Muscle of leg (tissue), 11 donors: ENCODE measurements around the gene AFF2. TPM values are rescaled to one million over a fixed set of nuclear protein-coding genes. Genes with fewer than 3 reads are reported as not detected.

Source experiments
- DNase-seq: peaks from one replicate; pipeline ENCODE4 v3.0.0; 2013
- H3K27ac ChIP-seq: one replicate; pipeline ENCODE4 v1.5.1; 2013; ENCODE audit warnings: mild to moderate bottlenecking, low read length, control low read depth
- H3K27me3 ChIP-seq: one replicate; pipeline ENCODE4 v1.6.1; 2013; ENCODE audit warnings: low read length; ENCODE audit not compliant: control insufficient read depth, insufficient read depth
- H3K36me3 ChIP-seq: one replicate; pipeline ENCODE4 v1.6.1; 2013; ENCODE audit warnings: low read length; ENCODE audit not compliant: control insufficient read depth, insufficient read depth
- H3K4me1 ChIP-seq: one replicate; pipeline ENCODE4 v1.6.1; 2013; ENCODE audit warnings: low read length; ENCODE audit not compliant: control insufficient read depth, insufficient read depth
- H3K4me3 ChIP-seq: one replicate; pipeline ENCODE4 v1.5.1; 2013; ENCODE audit warnings: low read length, control low read depth
- H3K9me3 ChIP-seq: replicated peaks from 2 replicates; pipeline ENCODE4 v1.6.1; 2013; ENCODE audit warnings: low read depth, low read length; ENCODE audit not compliant: control insufficient read depth
- WGBS: methylation state at CpG from one replicate; pipeline ENCODE4 v1.1.5; 2013; ENCODE audit warnings: missing lambda C conversion rate; ENCODE audit not compliant: insufficient coverage; 5-methylcytosine and 5-hydroxymethylcytosine counted together
- polyA plus RNA-seq, 8 donors: library from polyadenylated mRNA; unstranded; fragments of 120-200 nt; gene quantifications; one replicate each; pipeline versions ENCODE4 v1.2.1 to v1.2.3, GENCODE V29; 2013; ENCODE audit warnings: inconsistent platforms in 1 of 8, low replicate concordance in 1 of 8; ENCODE audit not compliant: insufficient read length in 8 of 8, insufficient read depth in 1 of 8
- total RNA-seq: library from RNA; stranded (reverse); fragments of 120-200 nt; gene quantifications from one replicate; pipeline ENCODE4 v1.2.4, GENCODE V29; 2013

Gene AFF2
- total and polyA plus RNA-seq, 9 donors = 0.42 to 6.1 (median 1.4) TPM

DNA sequence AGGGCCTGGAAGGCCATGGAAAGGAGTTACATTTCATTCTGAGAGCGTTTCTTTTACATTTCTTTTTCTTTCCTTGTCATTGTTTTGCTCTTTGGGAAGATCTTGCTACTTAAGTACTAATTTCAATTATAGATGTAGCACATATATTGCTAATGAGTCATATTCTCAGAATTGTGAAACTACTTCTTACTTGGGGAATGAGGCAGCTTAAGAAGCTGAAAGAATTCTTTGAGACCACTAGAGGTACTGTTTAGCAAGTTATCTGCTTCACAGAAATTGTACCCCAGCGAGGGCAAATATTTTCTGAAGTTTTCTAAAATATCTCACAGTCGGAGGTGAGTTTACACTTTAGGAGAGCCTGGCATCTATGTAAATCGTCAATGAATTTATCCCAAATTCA is 100.6 kb downstream of the AFF2 start:
- H3K9me3 ChIP-seq = no peaks in the 10 kb centered on the region
- no peaks in the 10 kb centered on the region for H3K27me3 ChIP-seq
- H3K27ac ChIP-seq = no peak overlapping the region
- no peaks in the 10 kb centered on the region for H3K36me3 ChIP-seq
- no peak for DNase-seq
- 83% methylated on average over 1 of the region's 4 CpGs for WGBS
- H3K4me3 ChIP-seq = no peak overlapping the region
- no peaks in the 10 kb centered on the region for H3K4me1 ChIP-seq

DNA sequence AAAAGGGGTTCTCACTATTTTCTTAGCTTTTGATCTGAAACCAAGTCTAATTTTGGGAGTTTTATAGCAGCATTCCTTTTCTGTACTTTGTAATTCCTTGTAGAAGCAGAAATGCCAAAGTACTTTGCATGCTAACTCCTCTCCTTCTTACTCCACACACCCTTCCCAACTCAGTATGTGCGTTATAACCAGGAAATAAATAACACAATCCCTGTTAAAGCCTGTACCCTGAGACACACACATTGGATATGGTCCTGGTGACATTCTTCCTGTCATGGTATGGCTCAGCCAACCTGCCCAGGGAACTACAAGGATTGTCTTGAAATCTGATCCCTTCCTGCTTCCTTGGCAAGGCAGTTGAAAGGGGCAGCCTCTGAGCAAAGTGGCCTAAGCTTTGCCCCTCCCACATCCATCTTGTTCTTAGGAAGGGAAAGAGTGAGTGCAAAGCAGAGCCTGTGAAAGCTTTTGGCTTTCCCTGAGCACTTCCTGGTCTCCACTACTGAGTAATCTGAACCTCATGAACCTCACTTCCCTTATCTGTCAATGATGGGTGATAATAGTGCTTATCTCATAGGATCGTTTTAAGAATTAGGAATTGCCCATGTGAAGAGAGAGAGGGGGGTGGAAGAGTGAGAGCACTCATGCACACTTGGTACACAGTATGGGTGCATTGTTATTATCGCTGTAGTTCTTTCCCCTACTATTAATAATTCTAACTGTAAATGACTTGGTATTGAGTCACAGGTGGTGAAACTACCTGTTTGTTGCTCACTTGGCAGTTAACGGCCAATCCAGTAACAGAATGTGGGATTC is 109.3 kb downstream of the AFF2 start:
- H3K27ac ChIP-seq = no peak overlapping the region
- H3K4me3 ChIP-seq = no peak overlapping the region
- WGBS = 50% methylated on average over 1 of the region's 4 CpGs
- no peaks in the 10 kb centered on the region for H3K9me3 ChIP-seq
- no peaks in the 10 kb centered on the region for H3K27me3 ChIP-seq
- no peaks in the 10 kb centered on the region for H3K4me1 ChIP-seq
- no peaks in the 10 kb centered on the region for H3K36me3 ChIP-seq
- peak; percentile 10 for DNase-seq

DNA sequence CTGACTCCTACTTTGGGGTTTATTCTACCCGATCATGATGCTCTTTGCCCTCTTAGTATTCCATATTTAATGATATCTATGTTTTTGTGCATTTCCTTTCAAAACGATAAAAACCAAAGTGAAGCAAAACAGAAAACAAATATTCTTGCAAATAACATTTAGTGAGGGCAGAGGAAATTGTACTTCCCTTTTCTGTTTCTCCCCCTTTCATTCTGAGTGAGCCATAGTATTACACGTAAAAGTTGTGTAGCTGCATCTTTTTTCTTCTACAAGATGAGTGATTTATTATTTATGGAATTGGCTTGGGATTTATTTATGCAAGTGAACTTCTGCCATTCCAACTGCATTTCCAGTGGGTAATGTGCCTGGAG is 109.9 kb downstream of the AFF2 start:
- WGBS = no CpG with 5 or more reads among the region's 3 CpGs
- Histone ChIP-seq H3K4me3 (no peak overlapping the region), H3K9me3 (no peaks in the 10 kb centered on the region), H3K27ac (no peak overlapping the region), H3K4me1 (no peaks in the 10 kb centered on the region), H3K36me3 (no peaks in the 10 kb centered on the region), H3K27me3 (no peaks in the 10 kb centered on the region)
- no peak for DNase-seq

DNA sequence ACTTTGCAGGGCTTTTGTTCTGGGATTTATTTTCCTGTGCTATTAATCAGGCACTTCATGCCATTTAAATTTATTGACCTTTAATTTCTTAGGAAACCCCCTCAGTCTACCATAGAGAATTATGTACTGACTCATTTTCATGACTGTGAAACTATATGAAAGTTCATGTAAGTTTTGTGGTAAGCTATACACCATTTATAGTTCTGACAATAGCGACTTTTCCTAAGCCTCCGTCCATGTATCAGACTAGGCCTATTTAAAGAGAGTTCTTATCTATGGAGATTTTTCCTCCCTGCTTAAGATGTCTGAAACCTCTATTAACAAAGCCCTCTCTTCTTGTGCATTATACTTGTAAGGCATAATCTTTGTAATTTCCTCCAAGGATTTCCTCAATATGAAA is 111.6 kb downstream of the AFF2 start:
- no CpG with 5 or more reads among the region's 2 CpGs for WGBS
- no peak overlapping the region for H3K4me3 ChIP-seq
- DNase-seq = no peak

DNA sequence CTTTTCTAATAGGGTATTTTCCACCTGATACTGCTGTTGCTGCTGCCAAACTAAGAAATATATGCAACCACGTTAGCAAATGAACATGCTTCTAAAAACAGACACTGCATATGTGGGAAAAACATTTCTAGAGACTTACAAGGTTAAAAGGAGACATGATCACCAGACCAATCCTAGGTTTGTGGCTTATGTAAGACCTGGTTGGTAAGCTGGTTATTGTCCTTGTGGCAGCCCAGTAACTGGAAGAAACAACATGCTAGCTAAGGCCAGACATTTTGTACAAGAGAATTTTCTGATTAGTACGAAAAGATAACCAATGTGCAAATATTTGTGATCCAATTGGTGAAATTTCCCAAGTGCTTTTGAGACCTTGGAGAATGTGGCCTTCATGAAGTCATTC is 112.0 kb downstream of the AFF2 start:
- H3K36me3 ChIP-seq = no peaks in the 10 kb centered on the region
- H3K4me3 ChIP-seq = no peak overlapping the region
- no peak overlapping the region for H3K27ac ChIP-seq
- no peaks in the 10 kb centered on the region for H3K4me1 ChIP-seq
- H3K9me3 ChIP-seq = no peaks in the 10 kb centered on the region
- DNase-seq = no peak
- H3K27me3 ChIP-seq = no peaks in the 10 kb centered on the region
- no CpG with 5 or more reads among the region's 2 CpGs for WGBS

More for the DNA sequence above, 111.6 kb downstream of the AFF2 start:
- H3K27me3 ChIP-seq = no peaks in the 10 kb centered on the region
- H3K4me1 ChIP-seq = no peaks in the 10 kb centered on the region
- H3K27ac ChIP-seq = no peak overlapping the region
- no peaks in the 10 kb centered on the region for H3K9me3 ChIP-seq
- no peaks in the 10 kb centered on the region for H3K36me3 ChIP-seq

DNA sequence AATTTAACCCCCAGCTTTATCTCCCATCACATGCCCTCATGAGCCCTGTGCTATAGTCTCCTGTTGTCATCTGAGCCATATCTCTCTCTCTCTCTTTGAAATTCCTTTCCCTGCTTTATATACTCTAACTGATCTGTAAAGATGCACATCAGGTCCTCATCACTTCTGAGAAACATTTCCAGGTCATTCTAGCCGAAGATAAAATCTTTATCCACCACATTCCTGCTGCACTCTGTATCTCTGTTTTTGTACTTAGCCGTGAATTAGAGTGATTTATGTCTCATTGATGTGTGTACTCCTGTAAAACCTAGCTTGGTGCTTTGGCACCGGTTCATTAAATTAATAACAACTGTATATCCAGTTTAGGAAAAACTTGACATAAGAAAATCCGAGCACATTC is 113.2 kb downstream of the AFF2 start:
- H3K27ac ChIP-seq = no peak overlapping the region
- WGBS = no CpG with 5 or more reads among the region's 4 CpGs
- DNase-seq = peak; percentile 24
- no peak overlapping the region for H3K4me3 ChIP-seq
- H3K36me3 ChIP-seq = no peaks in the 10 kb centered on the region
- H3K9me3 ChIP-seq = no peaks in the 10 kb centered on the region
- H3K27me3 ChIP-seq = no peaks in the 10 kb centered on the region
- no peaks in the 10 kb centered on the region for H3K4me1 ChIP-seq

DNA sequence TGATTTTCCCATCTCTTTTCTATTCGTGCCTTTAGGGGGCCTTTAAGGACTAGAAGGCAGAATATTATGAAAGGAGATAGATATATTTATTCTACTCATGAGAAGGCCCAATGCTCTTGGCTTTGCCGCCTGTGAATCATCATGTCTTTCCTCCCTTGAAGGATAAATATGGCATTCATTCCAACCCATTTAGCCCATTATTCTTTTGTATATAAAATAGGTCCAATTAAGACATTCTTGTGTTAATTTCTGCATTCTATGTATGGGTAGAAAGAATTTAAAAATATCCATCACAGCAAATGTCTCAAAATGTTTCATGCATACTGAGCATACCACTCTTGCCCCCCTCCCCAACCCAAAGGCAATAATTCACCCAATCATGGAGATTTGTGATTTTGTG is 115.1 kb downstream of the AFF2 start:
- Histone ChIP-seq H3K27ac (no peak overlapping the region), H3K4me1 (no peaks in the 10 kb centered on the region)
- no CpG with 5 or more reads among the region's 2 CpGs for WGBS

DNA sequence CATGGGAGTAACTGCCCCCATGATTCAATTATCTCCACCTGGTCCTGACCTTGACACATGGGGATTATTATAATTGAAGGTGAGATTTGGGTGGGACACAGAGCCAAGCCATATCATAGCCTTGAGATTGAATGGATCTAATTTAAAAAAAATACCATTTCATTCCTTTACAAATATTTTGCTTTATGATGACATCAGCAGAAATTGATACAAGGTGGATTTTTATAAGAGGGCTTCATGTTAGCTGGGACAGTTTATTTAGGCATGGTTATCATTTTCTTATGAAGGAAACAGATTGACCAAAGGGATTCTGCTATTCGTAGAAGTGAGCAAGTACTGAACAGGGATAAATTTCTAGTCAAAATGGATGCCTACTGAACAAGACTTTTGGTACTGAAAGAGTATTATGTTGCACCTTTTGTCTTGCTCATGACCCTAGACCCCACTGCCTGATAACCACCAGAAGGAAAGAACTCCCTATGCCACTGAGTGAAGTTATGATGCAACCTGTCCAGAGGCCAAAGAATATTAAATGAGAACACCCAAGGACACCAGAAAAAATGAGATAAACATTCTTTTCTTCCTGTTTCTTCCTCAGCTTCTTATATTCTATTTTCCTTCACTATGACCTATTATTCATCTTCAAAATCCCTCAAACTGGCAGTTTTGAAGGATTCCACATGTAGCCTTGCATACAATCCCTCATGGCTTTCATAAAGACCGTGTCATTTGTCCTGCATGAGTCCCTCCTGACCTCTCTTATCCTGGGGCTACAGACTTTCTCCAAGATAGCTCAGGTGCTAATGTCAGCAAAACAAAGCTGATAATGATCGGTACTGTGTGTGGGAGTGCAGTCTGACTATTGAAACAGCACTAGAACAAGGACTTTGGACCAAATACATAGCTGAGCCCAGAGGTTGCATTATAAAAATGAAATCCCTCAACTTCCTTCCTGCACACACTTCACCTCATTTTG is 118.3 kb downstream of the AFF2 start:
- DNase-seq = no peak
- Histone ChIP-seq H3K27ac (no peak overlapping the region), H3K36me3 (no peaks in the 10 kb centered on the region), H3K9me3 (no peaks in the 10 kb centered on the region), H3K4me1 (no peaks in the 10 kb centered on the region), H3K4me3 (no peak overlapping the region), H3K27me3 (no peaks in the 10 kb centered on the region)
- 40% methylated on average over 1 of the region's 3 CpGs for WGBS

More for the DNA sequence above, 115.1 kb downstream of the AFF2 start:
- no peak overlapping the region for H3K4me3 ChIP-seq
- DNase-seq = no peak
- no peaks in the 10 kb centered on the region for H3K36me3 ChIP-seq
- H3K27me3 ChIP-seq = no peaks in the 10 kb centered on the region
- no peaks in the 10 kb centered on the region for H3K9me3 ChIP-seq

DNA sequence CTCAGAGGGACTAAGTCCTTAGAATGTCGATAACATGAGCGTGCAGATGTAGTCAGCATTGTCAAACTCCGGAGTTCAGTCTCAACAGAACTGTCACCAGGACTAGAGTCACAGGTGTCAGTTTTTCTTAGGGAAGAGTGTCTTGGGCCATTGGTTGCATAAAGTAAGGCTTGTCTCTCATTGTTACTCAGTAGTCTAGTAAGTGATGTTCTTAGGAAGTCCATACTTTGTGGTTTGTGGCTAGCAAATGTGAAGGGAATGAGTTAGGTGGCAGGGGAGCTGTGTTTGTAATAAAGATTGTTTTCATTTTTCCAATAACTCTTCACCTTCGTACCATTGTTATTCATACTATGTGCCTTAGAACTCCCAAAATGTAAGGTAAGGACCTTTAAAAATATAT is 119.6 kb downstream of the AFF2 start:
- Histone ChIP-seq H3K27ac (no peak overlapping the region), H3K27me3 (no peaks in the 10 kb centered on the region), H3K4me3 (no peak overlapping the region), H3K9me3 (no peaks in the 10 kb centered on the region), H3K36me3 (no peaks in the 10 kb centered on the region), H3K4me1 (no peaks in the 10 kb centered on the region)
- no peak for DNase-seq
- WGBS = 90% methylated on average over 3 of the region's 4 CpGs

DNA sequence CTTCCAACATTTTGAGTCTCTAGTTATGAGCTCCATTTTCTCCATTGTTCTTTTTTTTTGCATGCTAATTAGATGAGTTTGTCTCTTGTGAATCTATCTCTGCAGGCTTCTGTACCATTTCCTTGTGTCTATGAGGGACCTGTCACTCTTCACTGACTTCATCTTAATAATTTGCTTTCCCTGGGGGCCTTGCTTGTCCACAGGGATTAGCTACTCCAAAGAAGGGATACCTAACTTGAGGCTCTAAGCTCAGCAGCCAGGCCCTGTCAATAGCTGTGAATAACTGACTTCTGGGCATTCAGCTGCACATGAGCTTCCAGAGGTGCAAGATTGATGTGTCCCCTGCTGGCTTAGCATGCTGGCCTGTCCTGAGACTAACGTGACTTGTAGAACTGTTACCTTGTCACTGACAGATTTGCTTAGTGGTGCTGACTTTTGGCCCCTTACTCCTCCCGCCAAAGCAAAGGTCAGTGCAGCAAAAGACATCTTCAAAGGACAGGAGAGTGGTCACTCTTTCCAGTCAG is 124.6 kb downstream of the AFF2 start:
- 48% methylated on average over 2 of the region's 2 CpGs for WGBS
- no peaks in the 10 kb centered on the region for H3K27me3 ChIP-seq
- no peaks in the 10 kb centered on the region for H3K4me1 ChIP-seq

More for the DNA sequence above, 124.6 kb downstream of the AFF2 start:
- Histone ChIP-seq H3K27ac (no peak overlapping the region), H3K9me3 (no peaks in the 10 kb centered on the region), H3K36me3 (no peaks in the 10 kb centered on the region), H3K4me3 (no peak overlapping the region)
- DNase-seq = no peak
